Measurements from ENCODE around the gene MBD6. TPM values are rescaled to one million over a fixed set of nuclear protein-coding genes. Genes with fewer than 3 reads are reported as not detected.

The MBD6 gene
- total and polyA plus RNA-seq, 7 donors: 11.6 to 52.9 (median 29.5) TPM

- DNase-seq: peak; percentile 49 to 69
- Histone ChIP-seq H3K4me1 (peaks cover 50% of the 10 kb centered on the region), H3K36me3 (ENCODE audit: insufficient read depth in 1 of 2, low read depth in 1 of 2) (peaks cover 5 to 42% of the 10 kb centered on the region in 2 donors), H3K9me3 (no peaks in the 10 kb centered on the region), H3K27me3 (ENCODE audit: insufficient read depth in 3 of 3, low read length in 2 of 3) (no peaks in the 10 kb centered on the region), H3K27ac (peak overlapping the region; percentile 100), H3K4me3 (peak overlapping the region; percentile 96)
- intact Hi-C loops (cut with DNase I): loop anchor here in 1 of 2 donors (5.0 kb wide), 1 partner anchor 34 kb away; the partner anchor contains the start of gene MARS1
- ATAC-seq: peak in 2 of 4 donors; percentile 12 to 22
- WGBS, 3 donors: 29 to 40% (median 30%) methylated on average over 17 of the region's 17 CpGs
- TF ChIP-seq CTCF (IDR thresholded peaks at IDR 0.05): no peak
These were observed 1.1 kb upstream of the MBD6 start for GRCh38 chr12:57521525-57522010.

GRCh38 chr12:57522887-57523705 lies 472 bp downstream of the MBD6 start:
- Histone ChIP-seq H3K9me3 (no peaks in the 10 kb centered on the region), H3K27ac (peak overlapping the region; percentile 100), H3K4me3 (peak overlapping the region; percentile 96), H3K4me1 (peaks cover 38% of the 10 kb centered on the region), H3K36me3 (ENCODE audit: insufficient read depth in 1 of 2, low read depth in 1 of 2) (peaks cover 0 to 42% of the 10 kb centered on the region in 2 donors), H3K27me3 (ENCODE audit: insufficient read depth in 3 of 3, low read length in 2 of 3) (no peaks in the 10 kb centered on the region)
- DNase-seq (peak; percentile 54 to 80), ATAC-seq (peak in 1 of 4 donors; percentile 0)
- intact Hi-C loops (cut with DNase I): loop anchor here in 1 of 2 donors (5.0 kb wide), 1 partner anchor 36 kb away; the partner anchor contains the start of gene MARS1
- 0 to 2% (median 1%) methylated on average over 14 to 38 of the region's 38 CpGs for WGBS, 3 donors
- TF ChIP-seq CTCF (IDR thresholded peaks at IDR 0.05): no peak

- DNase-seq (no peak), ATAC-seq (no peak)
- TF ChIP-seq CTCF (IDR thresholded peaks at IDR 0.05): no peak
- Histone ChIP-seq H3K27me3 (ENCODE audit: insufficient read depth in 3 of 3, low read length in 2 of 3) (no peaks in the 10 kb centered on the region), H3K4me3 (peak overlapping the region; percentile 96), H3K36me3 (ENCODE audit: insufficient read depth in 1 of 2, low read depth in 1 of 2) (peaks cover 2 to 50% of the 10 kb centered on the region in 2 donors), H3K9me3 (no peaks in the 10 kb centered on the region), H3K4me1 (peaks cover 30% of the 10 kb centered on the region), H3K27ac (peak overlapping the region; percentile 100)
- intact Hi-C loops (cut with DNase I): loop anchor here in 1 of 2 donors (5.0 kb wide), 1 partner anchor 37 kb away; the partner anchor contains the start of gene MARS1
- 61 to 72% (median 65%) methylated on average over 14 of the region's 14 CpGs for WGBS, 3 donors
These were observed 1.3 kb downstream of the MBD6 start for GRCh38 chr12:57523706-57524614.

- peak overlapping the region; percentile 96 for H3K4me3 ChIP-seq
- TF ChIP-seq CTCF (IDR thresholded peaks at IDR 0.05): no peak
- H3K36me3 ChIP-seq (ENCODE audit: insufficient read depth in 1 of 2, low read depth in 1 of 2): peaks cover 2 to 61% of the 10 kb centered on the region in 2 donors
- peaks cover 25% of the 10 kb centered on the region for H3K4me1 ChIP-seq
- no peak for ATAC-seq
- DNase-seq: peak in 1 of 2 donors; percentile 53
- WGBS, 3 donors: 48 to 58% (median 53%) methylated on average over 9 to 11 of the region's 11 CpGs
- no peak overlapping the region for H3K27ac ChIP-seq
- intact Hi-C loops (cut with DNase I): loop anchor here in 1 of 2 donors (5.0 kb wide), 1 partner anchor 38 kb away; the partner anchor contains the start of gene MARS1
- no peaks in the 10 kb centered on the region for H3K27me3 ChIP-seq (ENCODE audit: insufficient read depth in 3 of 3, low read length in 2 of 3)
- H3K9me3 ChIP-seq: no peaks in the 10 kb centered on the region
These were observed 2.4 kb downstream of the MBD6 start for GRCh38 chr12:57524814-57525614.
